Cardiac fibroblast (primary cell): ENCODE results near the gene SIX4.

Experiments used
- DNase-seq, 2 donors: peaks; one replicate each; pipeline versions ENCODE4 v3.0.0 to v3.0.0-alpha.2; 2010; ENCODE audit warnings: low read depth in 2 of 2
- H3K4me3 ChIP-seq, 2 donors: replicated peaks in 1 of 2; 1 replicate in 1 of 2; 2 replicates in 1 of 2; pipeline ENCODE4 v1.5.1; 2011; ENCODE audit warnings: low read depth in 2 of 2, low read length in 2 of 2, mild to moderate bottlenecking in 2 of 2, moderate library complexity in 1 of 2
- TF ChIP-seq, protein P1 (sequence below): IDR thresholded peaks from one replicate; pipeline ENCODE4 v1.5.1; 2011; ENCODE audit warnings: low read depth, mild to moderate bottlenecking, low read length, inconsistent platforms

SIX4 gene

DNA sequence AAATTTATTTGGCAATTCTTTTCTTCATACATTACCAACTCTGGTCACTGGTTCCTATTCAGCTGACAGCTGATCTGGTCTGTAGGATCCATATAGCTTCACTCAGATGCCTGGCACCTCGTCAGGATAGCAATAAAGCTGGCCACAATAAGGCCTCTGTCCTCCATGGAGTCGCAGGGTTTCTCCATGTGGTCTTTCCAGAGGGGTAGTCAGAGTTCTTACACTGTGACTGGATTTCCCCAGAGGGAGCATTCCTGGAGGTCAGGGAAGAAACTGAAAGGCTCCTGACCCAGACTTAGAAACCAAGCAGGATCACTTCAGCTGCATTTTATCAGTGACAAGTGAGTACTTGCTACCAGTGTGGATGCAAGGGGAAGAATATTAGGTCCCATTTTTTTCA lies 39.9 kb downstream of the SIX4 start:
- no peak for DNase-seq
- TF ChIP-seq, protein P1, sequence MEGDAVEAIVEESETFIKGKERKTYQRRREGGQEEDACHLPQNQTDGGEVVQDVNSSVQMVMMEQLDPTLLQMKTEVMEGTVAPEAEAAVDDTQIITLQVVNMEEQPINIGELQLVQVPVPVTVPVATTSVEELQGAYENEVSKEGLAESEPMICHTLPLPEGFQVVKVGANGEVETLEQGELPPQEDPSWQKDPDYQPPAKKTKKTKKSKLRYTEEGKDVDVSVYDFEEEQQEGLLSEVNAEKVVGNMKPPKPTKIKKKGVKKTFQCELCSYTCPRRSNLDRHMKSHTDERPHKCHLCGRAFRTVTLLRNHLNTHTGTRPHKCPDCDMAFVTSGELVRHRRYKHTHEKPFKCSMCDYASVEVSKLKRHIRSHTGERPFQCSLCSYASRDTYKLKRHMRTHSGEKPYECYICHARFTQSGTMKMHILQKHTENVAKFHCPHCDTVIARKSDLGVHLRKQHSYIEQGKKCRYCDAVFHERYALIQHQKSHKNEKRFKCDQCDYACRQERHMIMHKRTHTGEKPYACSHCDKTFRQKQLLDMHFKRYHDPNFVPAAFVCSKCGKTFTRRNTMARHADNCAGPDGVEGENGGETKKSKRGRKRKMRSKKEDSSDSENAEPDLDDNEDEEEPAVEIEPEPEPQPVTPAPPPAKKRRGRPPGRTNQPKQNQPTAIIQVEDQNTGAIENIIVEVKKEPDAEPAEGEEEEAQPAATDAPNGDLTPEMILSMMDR, result no peak
- no peak overlapping the region for H3K4me3 ChIP-seq

DNA sequence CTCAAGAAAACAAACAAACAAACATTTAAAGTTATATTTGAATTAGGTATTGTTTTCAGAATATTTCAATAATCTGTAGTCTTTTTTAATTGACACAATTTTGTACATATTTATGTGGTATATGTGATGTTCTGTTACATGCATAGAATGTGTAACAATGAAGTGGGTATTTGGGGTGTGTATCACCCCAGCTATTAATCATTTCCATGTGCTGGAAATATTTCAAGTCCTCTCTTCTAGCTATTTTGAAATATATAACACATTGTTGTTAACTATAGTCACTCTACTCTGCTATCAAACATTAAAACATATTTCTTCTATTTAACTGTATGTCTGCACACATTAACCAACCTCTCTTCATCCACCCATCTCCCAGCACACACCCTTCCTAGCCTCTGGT lies 42.9 kb downstream of the SIX4 start:
- H3K4me3 ChIP-seq, result no peak overlapping the region
- peak in 1 of 2 donors; percentile 19 for DNase-seq
- TF ChIP-seq, protein P1, result no peak

DNA sequence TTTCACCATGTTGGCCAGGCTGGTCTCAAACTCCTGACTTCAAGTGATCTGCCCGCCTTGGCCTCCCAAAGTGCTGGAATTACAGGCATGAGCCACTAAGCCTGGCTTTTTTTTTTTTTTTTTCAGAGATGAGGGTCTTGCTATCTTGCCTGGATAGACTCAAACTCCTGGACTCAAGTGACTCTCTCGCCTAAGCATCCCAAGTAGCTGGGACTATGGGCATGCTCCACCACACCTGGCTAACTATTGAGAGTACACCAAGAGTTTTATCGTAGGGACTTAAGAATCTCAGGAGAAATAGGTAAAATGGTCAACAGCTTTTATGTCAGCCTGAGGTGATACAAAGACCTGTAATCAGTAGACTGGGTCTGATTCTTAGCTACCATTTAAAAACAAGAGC lies 43.6 kb downstream of the SIX4 start:
- DNase-seq, result no peak
- TF ChIP-seq, protein P1, result no peak
- no peak overlapping the region for H3K4me3 ChIP-seq

DNA sequence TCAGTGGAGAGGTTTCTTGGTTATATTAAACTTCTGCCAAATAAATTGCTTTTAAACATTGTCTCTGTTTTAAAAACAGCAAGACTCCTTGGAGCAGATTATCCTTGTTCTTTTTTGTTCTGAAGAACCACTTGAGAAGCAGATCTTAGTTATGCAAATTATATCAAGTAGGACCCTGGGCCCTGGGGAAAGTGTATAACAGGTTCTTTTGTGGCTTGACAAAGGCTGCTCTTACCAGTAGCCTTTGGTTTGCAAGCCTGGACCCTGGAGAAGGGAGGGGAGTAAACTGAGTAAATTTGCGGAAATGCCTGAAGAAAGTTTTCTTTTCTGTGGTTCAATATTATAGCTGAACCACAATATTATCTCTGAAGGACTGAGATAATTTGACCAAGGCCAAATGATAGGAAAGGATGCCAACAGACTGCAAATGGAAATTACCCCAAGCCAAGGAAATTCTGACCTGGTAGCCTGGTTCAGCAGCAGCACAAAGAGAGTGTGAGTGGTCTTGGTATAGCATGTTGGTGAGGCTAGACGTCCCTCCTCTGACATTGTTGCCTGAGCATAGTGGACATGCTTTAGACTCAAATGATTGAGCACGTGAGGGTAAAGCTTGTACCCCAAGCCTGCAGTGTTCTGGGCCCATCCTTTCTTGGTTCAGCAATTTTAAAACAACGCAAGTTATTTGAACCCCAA lies 44.4 kb downstream of the SIX4 start:
- TF ChIP-seq, protein P1, result no peak
- H3K4me3 ChIP-seq, result no peak overlapping the region
- no peak for DNase-seq

DNA sequence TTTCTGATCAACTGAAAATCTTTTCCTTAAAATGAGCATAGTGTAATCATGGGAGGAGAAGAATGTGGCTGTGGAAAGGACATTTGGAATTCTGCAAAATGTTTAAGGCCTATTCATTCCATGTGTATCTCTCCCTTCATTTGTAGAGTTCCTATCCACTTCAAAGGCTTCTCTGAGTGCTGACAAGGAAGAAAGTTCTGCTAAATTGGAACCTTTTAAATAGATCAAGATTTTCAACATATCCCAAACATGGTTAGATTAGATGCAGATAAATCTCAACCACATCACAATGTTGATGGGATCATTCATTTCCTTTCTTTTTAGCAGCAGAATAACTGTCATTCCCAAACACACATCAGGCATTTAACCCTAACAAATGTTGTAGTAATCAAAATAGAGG lies 46.5 kb downstream of the SIX4 start:
- TF ChIP-seq, protein P1, result no peak
- no peak overlapping the region for H3K4me3 ChIP-seq
- no peak for DNase-seq

DNA sequence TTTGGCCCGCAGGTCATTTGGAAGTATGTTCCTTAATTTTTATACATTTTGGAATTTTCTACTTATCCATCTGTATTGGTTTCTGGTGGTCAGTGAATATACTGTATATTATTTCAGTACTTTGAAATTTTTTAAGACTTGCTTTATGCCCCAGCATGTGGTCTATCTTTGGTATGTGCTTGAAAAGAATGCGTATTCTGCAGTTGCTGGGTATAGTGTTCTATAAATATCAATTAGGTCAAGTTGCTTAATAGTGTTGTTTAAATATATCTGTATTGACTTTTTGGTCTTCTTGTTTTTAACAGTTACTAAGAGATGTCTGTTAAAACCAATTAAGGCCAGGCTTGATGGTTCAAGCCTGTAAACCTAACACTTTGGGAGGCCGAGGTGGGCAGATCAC lies 53.2 kb downstream of the SIX4 start:
- TF ChIP-seq, protein P1, result no peak
- DNase-seq, result no peak
- no peak overlapping the region for H3K4me3 ChIP-seq
